GM12872 (cell line): ENCODE measurements around the gene LASP1.

ENCODE experiments used
- CTCF ChIP-seq: IDR thresholded peaks from 3 replicates; pipeline ENCODE4 v1.5.1; 2011; ENCODE audit warnings: low read depth, mild to moderate bottlenecking, low read length, moderate library complexity; ENCODE audit not compliant: insufficient read depth

LASP1 gene

DNA sequence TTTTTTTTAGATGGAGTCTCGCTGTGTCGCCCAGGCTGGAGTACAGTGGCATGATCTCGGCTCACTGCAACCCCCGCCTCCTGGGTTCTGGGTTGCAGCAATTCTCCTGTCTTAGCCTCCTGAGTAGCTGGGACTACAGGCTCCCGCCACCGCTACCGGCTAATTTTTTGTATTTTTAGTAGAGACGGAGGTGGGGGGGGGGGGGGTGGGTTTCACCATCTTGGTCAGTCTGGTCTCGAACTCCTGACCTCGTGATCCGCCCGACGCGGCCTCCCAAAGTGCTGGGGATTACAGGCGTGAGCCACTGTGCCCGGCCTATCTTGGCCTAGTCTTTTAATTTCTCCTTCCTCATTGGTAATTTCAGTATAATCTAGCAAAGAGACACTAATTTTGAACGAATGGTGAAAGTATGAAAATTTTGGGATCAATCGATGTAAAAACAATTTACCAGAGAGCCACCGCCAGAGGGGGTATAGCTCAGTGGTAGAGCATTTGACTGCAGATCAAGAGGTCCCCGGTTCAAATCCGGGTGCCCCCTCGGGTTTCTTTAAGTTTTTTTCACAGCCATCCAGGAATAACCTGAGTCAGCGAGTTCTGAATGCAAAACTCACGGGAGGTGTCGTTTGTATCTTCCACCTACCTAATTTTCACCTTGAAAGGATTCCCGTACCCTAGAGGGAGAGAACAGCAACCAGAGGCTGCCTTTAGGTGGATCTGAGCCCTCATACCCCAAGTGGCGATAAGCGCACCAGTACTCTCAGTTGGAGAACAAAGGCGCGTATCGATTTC, 2.5 kb upstream of the LASP1 start:
- 0 out of 3 replicates have a peak, but pooled peaks have one; percentile 7 for TF ChIP-seq CTCF

- TF ChIP-seq CTCF, result no peak
Observed at GRCh38 chr17:38867968-38868816, 1.7 kb upstream of the LASP1 start.

DNA sequence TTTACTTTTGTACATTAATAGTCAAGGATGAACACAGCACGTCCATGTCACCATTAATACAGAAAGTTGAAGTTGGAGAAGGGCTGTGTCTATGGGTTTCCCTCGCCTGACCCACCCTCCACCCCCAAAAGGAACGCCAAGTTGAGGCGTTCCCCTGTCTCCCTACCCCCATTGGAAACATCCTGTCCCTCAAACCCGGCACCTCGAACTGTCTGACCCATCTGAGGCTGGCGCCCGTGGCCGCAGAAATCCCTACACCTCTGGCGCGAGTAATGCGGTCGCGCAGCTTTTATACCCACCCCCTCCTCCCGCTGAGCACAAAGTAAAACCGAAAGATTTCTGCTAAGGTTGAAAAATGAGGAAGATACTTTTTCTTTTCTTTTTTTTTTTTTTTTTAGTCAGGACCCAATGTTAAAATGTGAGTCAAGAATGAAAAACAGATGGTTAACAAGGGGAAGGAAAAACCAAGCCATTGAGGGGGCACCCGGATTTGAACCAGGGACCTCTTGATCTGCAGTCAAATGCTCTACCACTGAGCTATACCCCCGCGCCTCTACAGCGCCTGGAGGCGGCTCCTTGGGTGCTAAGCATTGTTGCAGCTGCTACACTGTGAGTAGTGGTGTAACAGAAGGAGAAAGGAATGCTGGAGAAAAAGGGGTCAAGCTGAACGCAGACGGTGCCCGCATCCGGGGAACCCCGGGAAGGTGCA, 887 bp upstream of the LASP1 start:
- TF ChIP-seq CTCF, result peak; percentile 48

GRCh38 chr17:38870259-38871165, 654 bp downstream of the LASP1 start:
- no peak for TF ChIP-seq CTCF

GRCh38 chr17:38871247-38872015, 1.6 kb downstream of the LASP1 start:
- TF ChIP-seq CTCF, result peak; percentile 15; the same call in 1 of the 3 replicates

DNA sequence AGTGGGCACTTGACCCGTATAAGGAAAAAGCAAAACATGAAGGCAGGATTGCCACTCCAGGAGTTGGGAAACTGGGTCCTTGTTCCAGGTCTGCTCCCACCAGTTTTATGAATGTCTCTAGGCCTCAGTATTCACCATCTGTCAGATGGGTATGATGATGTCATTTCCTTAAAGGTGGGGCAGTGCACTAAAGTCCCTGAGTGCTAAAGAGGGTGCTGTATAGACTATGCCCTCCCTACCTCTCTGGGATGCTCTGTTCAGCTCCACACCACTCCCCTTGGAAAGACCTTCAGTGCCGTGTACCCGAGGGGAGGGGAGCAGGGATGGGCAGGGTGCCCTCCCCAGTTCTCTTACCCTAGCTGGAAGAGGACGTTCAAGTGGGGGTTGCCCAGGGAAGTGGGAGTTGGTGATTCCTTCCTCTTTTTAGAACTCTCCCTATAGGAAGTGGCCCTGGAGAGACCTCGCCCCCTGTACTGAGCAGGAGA, 2.2 kb downstream of the LASP1 start:
- no peak for TF ChIP-seq CTCF
